ENCODE measurements around the gene SHMT2.
"Not testable (repeated sequence)": the region's sequence is repeated elsewhere in the genome, so short reads cannot be mapped to it uniquely, and the experiment has no call there.

The SHMT2 gene

DNA sequence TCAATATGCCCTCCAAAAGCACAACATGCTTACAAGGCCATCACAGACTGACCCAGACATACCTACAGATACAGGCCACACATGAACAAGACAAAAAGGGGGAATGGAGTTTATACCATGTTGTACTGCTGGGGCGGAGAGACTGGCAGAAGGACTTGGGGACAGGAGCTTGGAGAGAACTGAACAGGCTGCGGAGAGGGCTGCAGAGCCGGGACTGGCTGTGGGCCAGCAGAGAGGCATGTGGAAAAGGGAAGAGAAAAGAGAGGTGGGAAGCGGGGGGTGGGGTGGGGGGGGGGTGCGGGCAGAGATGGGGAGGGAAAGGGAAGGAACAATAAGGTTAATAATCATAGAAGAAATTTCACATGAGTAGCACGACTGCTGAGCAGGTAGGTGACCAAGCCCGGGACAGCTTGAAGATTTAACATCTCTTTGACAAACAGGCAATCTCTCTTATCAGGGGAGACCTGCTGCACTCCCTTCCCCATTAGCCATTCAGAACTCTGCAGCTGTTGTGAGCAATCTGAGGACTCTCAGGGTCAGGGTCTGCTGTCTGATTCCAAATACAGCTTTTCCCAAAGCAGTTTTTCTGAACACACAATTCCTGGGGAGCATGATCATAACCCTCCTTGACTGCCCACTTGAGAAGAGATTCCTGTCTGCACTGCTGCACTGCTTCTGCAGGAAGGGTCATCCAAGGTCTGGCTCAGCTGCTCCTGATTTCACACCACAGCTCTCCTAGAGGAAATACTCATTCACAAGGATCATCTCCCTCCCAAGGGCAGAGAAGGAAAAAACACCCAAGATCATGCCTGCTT is 43.0 kb downstream of the SHMT2 start:
- no peak for DNase-seq

GRCh38 chr12:57273516-57273915 is 44.0 kb downstream of the SHMT2 start:
- no peak for DNase-seq

GRCh38 chr12:57276233-57276632 is 46.7 kb downstream of the SHMT2 start:
- not testable (repeated sequence) for DNase-seq

- no peak for DNase-seq
Measured at GRCh38 chr12:57276935-57277563, 47.5 kb downstream of the SHMT2 start.

GRCh38 chr12:57278465-57279381 is 49.2 kb downstream of the SHMT2 start:
- no peak for DNase-seq

- no peak for DNase-seq
Measured at GRCh38 chr12:57280211-57281062, 50.9 kb downstream of the SHMT2 start.

- DNase-seq = not testable (repeated sequence)
Measured at GRCh38 chr12:57282073-57282472, 52.6 kb downstream of the SHMT2 start.
